H1 (cell line): ENCODE data around the gene ZSCAN30. TPM values are rescaled to one million over a fixed set of nuclear protein-coding genes. Genes with fewer than 3 reads are reported as not detected.

ENCODE experiments used
- CEBPB ChIP-seq: IDR thresholded peaks from 2 replicates; pipeline ENCODE4 v1.6.1; 2012; ENCODE audit warnings: low read depth, low read length
- EZH2 ChIP-seq: fragments of 200-600 bp; sonication (generic); IDR thresholded peaks from 2 replicates; pipeline ENCODE4 v1.7.1; 2012; ENCODE audit warnings: low read depth, mild to moderate bottlenecking, moderate library complexity, low read length, inconsistent platforms; ENCODE audit not compliant: severe bottlenecking
- polyA plus RNA-seq, 7 experiments: library from polyadenylated mRNA; depleted of rRNA in 3 of 7; stranded (reverse) in 5 of 7; unstranded in 2 of 7; fragments of >200 nt in 5 of 7; fragments of 200-250 nt in 2 of 7; gene quantifications; 1 replicate in 5 of 7; 2 replicates in 1 of 7; 4 replicates in 1 of 7; pipeline versions ENCODE4 v1.2.1 to v1.2.3, GENCODE V29; 2011 to 2013; ENCODE audit warnings: missing spikeins in 2 of 7, mixed read lengths in 2 of 7
- total RNA-seq: library from RNA; stranded (reverse); fragmentation: NEBNext Ultra II Directional; extraction: Animal tissue kit (Norgen Biotek cat#: 25700); gene quantifications from 2 replicates; pipeline ENCODE4 v1.2.1, GENCODE V29; 2021

The ZSCAN30 gene
- total and polyA plus RNA-seq, 2 of the 8 experiments (the other 6 are each of a cell fraction or from before 2014, with no cell fraction given), result 4.4 to 10.3 TPM

- TF ChIP-seq EZH2 (no peak), CEBPB (no peak)
- TF ChIP-seq, all 59 proteins: peak for 0
Observed at GRCh38 chr18:35337286-35337685, 47.3 kb upstream of the ZSCAN30 start (continued).
